HepG2 (cell line): ENCODE data around the gene CHN1. TPM values are rescaled to one million over a fixed set of nuclear protein-coding genes. Genes with fewer than 3 reads are reported as not detected.

Source experiments
- ELF1 ChIP-seq: sonication (generic); formaldehyde crosslinking; IDR thresholded peaks from 2 replicates; pipeline ENCODE4 v1.4.0; 2020; ENCODE audit warnings: missing genetic modification reagents
- IKZF5 ChIP-seq: IDR thresholded peaks from 2 replicates; pipeline ENCODE4 v1.6.1; 2018; ENCODE audit warnings: missing genetic modification reagents, mild to moderate bottlenecking, missing compliant biosample characterization
- KDM6A ChIP-seq: IDR thresholded peaks from 2 replicates; pipeline ENCODE4 v1.6.1; 2016; ENCODE audit warnings: low read depth
- MAFK ChIP-seq, 2 experiments: IDR thresholded peaks in 1 of 2; conservative IDR thresholded peaks in 1 of 2; 2 replicates each; pipeline ENCODE4 v1.6.1; 2011; ENCODE audit warnings: improper control_type of control experiment in 2 of 2, low read length in 2 of 2
- NFAT5 ChIP-seq: sonication (generic); formaldehyde crosslinking; IDR thresholded peaks from 2 replicates; pipeline ENCODE4 v1.4.0; 2020; ENCODE audit warnings: missing genetic modification reagents
- RBFOX2 ChIP-seq: fragments of 200-400 bp; formaldehyde crosslinking; IDR thresholded peaks from 2 replicates; pipeline ENCODE4 v1.6.1; 2017; ENCODE audit warnings: low read depth, mild to moderate bottlenecking, low read length
- RELA ChIP-seq: sonication (generic); formaldehyde crosslinking; IDR thresholded peaks from 2 replicates; pipeline ENCODE4 v1.4.0; 2020; ENCODE audit warnings: missing genetic modification reagents
- SIX4 ChIP-seq: sonication (generic); formaldehyde crosslinking; IDR thresholded peaks from 2 replicates; pipeline ENCODE4 v1.4.0; 2020; ENCODE audit warnings: missing genetic modification reagents
- ZFYVE20 ChIP-seq: sonication (generic); formaldehyde crosslinking; IDR thresholded peaks from 2 replicates; pipeline ENCODE4 v1.8.0; 2023; ENCODE audit warnings: low read depth, mild to moderate bottlenecking, moderate library complexity, missing genetic modification reagents, borderline replicate concordance
- ZNF3 ChIP-seq: IDR thresholded peaks from 2 replicates; pipeline ENCODE4 v1.7.0; 2017; ENCODE audit warnings: inconsistent platforms
- ZNF562 ChIP-seq: sonication (generic); formaldehyde crosslinking; IDR thresholded peaks from 2 replicates; pipeline ENCODE4 v1.8.0; 2022; ENCODE audit warnings: missing genetic modification reagents, borderline replicate concordance
- ZNF749 ChIP-seq: sonication (generic); formaldehyde crosslinking; IDR thresholded peaks from 2 replicates; pipeline ENCODE4 v1.8.0; 2022; ENCODE audit warnings: mild to moderate bottlenecking, missing genetic modification reagents, moderate library complexity, borderline replicate concordance
- ZSCAN20 ChIP-seq: sonication (generic); formaldehyde crosslinking; IDR thresholded peaks from 2 replicates; pipeline ENCODE4 v1.4.0; 2020; ENCODE audit warnings: missing genetic modification reagents, mild to moderate bottlenecking, borderline replicate concordance
- ZSCAN5A ChIP-seq: sonication (generic); formaldehyde crosslinking; IDR thresholded peaks from 2 replicates; pipeline ENCODE4 v1.8.0; 2022; ENCODE audit warnings: mild to moderate bottlenecking, missing genetic modification reagents, borderline replicate concordance
- polyA plus RNA-seq, 8 experiments: library from polyadenylated mRNA; depleted of rRNA in 3 of 8; stranded (reverse) in 7 of 8; unstranded in 1 of 8; fragments of >200 nt; fragmentation: Illumina TruSeq in 4 of 8; extraction: Trizol in 4 of 8; gene quantifications; 2 replicates each; pipeline versions ENCODE4 v1.2.1 to v1.2.3, GENCODE V29; 2011 to 2016; ENCODE audit warnings: low read depth in 4 of 8, missing spikeins in 1 of 8, mixed read lengths in 1 of 8; ENCODE audit not compliant: insufficient read depth in 1 of 8
- total RNA-seq, 5 experiments: library from RNA; depleted of rRNA; stranded (reverse); fragments of >200 nt; fragmentation: Illumina TruSeq; extraction: Trizol; gene quantifications; 2 replicates each; pipeline ENCODE4 v1.2.3, GENCODE V29; 2016; ENCODE audit warnings: low read depth in 1 of 5

The CHN1 gene
- total and polyA plus RNA-seq, 2 of the 13 experiments (the other 11 are each of a cell fraction or from before 2014, with no cell fraction given): 2.8 to 3.5 TPM

- TF ChIP-seq NFAT5 (CRISPR knock-in tag) (no peak), SIX4 (CRISPR knock-in tag) (no peak), ZNF562 (CRISPR knock-in tag) (no peak), ZSCAN5A (CRISPR knock-in tag) (no peak), RBFOX2 (peak; percentile 72), RELA (no peak), KDM6A (CRISPR knock-in tag) (no peak), ZNF749 (peak; percentile 60; the same call in 1 of the 2 replicates), MAFK (conservative IDR thresholded peaks at IDR 0.05 in 1 of 2, IDR thresholded peaks at IDR 0.05 in 1 of 2; ENCODE audit: low read length in 2 of 2) (no peak), ELF1 (no peak), ZSCAN20 (CRISPR knock-in tag) (no peak), ZNF3 (CRISPR knock-in tag) (no peak), ZFYVE20 (CRISPR knock-in tag) (no peak), IKZF5 (peak; percentile 42; the same call in 1 of the 2 replicates)
Measured at GRCh38 chr2:175004980-175005732, at the start of gene CHN1 (continued).
